ENCODE measurements around the gene DGKZ.

DGKZ gene

DNA sequence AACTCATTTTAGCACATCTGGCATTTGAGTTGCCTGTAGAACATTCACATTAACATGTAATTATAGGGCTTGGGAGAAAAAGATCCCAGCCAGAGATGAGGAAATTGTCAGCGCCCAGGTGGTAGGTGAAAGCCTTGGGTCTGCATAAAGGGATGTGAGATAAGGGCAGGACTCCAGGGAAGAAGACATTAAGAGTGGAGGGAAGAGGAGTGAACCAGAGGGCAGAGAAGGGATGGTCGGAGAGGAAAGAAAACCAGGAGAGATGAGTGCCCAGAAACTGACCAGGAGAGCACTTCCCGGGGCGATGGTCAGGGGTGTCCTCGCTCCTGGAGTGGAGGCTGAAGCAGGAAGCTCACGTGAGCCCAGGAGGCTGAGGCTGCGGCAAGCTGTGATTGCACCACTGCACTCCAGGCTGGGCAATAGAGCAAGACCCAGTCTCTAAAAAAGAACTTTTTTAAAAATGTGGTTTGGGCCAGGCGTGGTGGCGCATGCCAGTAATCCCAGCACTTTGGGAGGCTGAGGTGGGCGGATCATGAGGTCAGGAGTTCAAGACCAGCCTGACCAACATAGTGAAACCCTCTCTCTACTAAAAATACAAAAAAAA is 20.3 kb upstream of the DGKZ start:
- DNase-seq, result no peak

DNA sequence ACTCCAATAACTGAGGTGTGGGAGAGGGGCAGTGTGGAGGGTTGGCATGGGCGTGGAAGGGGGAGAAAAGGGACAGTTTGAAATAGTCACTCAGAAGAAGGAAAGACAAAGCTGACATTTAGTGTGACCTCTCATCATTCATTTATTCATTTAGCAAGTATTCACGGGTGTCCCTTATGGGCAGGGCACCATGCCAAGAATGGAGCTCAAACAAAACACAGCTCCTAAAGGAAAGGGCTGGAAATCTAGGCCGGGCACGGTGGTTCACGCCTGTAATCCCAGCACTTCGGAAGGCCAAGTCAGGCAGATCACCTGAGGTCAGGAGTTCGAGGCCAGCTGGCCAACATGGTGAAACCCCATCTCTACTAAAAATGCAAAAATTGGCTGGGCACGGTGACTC is 19.4 kb upstream of the DGKZ start:
- DNase-seq, result no peak

DNA sequence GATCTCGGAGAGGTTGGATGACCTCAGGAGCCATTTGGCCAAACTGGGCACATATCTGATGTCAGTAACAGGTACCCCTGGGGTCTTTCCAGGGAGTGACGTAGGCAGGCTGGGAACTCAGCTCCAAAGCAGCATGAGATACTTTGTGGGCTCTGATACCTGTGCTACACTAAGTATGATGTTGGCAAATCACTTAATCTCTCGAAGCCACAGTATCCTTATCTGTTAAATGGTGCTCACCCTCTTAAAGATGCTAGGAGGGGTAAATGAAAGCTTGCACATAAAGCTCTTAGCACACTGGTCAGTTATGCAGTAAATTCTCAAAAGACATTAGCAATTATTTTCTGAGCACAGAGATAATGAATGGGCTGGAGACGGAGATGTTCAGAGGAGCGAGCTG is 17.1 kb upstream of the DGKZ start:
- DNase-seq, result no peak

DNA sequence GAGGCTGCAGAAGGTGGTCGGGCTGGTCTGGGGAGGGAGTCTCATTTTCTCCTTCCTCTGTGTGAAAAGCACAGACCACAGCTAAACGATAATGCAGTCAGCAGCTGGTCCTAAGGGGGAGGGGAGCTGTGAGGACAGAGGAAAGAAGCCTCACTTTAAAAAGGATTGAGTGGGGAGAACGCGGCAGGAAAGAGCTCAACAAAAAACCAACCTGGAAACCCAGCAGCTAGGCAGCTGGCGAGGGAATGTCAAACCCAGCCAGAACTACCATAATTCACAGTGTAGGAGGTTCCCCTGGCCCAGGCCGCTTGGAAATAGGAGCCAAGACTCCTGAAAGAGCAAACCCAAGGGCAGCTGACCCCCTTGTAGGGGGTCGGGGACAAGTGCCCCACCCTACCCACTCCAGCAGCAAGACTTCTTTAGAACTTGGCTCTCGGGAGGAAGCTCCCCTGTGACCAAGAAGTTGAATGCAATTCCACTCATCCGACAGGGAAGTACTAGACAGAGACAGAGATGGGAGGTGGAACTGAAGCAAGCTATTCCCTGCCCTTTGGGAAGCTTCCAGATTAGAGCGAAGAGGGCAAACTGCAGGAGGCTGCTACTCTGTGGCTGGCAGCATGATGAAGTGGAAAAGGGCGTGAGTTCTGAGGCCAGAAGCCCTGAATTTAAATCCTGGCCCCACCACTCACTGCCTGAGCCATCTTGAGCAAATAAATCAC is 16.5 kb upstream of the DGKZ start:
- no peak for DNase-seq

DNA sequence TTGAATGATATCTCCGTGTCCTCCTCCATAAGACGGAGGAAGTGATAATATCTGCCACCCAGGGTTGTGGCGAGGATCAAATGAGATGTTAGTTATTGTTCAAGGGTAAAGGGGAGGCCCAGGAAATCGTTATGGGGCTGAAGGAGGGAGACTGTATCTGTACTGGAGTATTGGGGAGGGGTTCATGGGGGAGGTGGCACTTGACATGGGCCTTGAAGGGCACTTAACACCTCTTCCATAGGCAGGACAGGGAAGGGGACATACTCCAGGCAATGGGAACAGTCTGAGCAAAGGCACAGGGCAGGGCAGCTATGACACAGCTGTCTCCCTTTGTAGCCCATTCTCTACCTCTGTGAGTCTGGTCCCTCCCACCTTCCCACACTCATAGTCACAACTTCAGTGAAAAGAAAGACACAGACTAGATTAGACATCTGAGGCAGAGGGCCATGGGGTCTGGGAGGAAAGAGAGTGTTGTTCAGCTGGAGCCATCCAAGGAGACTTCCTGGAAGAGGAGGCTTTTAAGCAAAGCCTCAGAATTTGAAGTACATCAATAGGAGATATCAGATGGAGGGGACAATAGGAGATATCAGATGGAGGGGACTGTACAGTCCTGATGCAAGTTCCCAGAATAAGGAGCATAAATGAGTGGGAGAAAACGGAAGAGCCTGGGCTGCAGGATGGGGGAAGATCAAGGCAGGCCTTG is 15.8 kb upstream of the DGKZ start:
- no peak for DNase-seq

DNA sequence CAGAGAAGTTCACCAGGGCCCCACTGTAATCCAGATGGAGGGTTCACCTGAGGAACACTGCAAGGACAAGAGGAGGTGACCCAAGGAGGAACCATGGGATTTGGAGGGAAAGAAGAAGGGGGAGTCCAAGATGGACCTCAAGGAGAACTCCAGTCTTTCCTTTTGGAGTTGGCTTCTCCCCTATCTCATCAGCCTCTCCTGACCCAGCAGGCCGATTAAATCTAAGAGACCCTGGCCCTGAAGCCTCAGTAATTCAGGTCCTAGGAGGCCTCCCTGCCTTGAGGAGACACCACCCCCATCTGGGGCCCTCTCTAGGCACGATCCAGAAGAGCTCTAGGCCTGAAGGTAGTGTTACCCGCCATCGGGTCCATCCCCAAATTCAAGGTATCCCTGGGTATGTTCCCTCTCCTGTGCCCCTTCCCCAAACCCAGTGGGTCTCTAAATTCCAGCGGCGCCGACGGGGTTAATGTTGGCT is 15.1 kb upstream of the DGKZ start:
- DNase-seq, result no peak

DNA sequence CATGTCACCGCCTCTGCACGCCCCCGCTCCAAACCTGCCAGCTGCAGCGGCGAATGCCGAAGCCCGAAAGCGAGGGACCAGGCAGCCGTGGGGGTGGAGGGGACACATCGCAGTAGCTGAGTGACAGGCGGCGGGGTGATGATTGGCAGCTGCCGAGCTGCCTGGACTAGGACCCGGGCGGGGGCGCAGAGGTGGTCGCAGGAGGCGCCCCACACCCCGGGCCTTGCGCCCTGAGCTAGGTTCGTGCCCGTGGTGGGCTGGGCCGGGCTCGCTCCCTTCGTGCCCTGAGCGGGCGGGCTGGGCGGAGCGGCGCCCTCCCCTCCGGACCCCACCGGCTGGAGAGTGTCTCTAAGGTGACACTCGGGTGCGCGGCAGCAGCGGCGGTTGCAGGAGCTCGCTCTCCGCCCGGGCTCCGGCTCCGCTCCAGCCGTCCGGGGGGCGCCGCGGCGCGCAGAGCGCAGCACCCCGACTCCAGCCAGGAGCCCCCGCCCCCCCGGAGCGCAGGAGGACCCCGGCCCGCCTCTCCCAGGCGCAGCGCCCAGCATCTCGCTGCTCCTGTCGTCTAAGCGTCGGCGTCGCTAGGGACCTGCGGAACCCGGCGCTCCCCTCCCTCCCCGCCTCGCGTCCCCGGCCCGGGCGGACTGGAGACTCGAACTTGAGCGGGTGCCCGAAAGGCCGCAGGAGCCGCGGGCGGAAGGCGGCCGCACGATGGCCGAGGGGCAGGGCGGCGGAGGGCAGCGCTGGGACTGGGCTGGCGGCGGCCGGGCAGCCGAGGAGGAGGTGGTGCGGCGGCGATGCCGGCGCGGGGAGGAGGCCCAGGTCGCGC is 14.5 kb upstream of the DGKZ start:
- peak in 1 of 2 experiments; percentile 17 for DNase-seq

DNA sequence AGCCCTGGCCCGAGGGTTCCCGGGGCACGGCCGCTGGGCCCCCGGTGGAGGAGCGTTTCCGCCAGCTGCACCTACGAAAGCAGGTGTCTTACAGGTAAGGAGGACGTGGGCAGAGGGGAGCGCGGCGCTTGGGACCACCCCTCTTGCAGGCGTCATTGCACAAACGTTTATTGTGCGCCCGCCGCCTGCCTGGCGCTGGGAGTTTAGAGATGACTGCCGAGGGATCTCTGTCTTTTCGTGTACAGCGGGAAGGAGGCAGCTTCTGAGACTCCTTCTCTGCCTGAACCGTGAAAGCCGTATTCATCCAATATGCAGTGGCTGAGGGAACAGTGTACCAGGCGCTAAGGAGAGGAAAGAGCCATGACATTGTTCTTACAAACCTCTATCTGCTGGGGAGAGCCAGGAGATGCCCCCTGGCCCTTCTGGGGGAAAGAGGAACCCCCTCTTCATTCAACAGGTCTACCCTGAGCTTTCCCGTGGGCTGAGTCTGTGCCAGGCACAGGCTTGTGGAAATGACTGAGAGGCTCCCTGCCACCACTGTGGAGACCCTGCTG is 13.8 kb upstream of the DGKZ start:
- DNase-seq, result peak in 1 of 2 experiments; percentile 23

DNA sequence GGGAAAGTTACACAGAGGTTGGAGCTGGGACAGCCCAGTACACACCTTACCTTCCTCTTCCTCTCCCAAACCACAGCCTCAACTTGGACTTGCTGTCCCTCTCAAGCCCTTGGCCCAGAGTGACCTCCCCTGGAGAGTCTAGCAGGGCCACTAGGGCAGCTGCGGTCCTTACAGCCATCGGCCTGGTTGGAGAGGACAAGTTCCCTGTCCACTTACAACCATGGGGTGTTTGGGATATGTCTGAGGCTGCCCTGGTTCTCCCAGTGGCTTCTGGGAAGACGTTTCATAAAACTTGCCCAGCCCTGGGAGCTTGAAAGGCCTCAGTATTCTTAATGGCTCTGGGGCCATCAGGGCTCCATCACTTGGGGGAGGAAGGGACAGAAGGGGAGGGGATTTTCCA is 13.1 kb upstream of the DGKZ start:
- DNase-seq, result no peak

DNA sequence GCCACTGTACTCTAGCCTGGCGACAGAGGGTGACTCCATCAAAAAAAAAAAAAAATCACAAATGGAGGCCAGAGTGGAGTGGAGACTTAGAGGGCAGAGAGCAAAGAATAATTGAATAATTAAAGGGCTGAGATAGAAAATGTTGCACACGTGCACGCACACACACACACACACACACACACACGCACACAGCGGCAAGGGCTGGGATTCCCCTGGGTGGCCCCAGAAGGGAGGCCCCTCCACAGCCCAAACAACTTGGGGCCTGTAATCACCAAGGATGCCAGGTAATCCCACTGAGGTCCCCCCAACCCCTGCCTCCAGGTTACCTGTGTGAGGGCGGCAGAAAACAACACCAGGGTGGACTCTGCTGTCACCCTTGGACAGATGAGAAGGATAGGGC is 12.0 kb upstream of the DGKZ start:
- DNase-seq, result no peak

DNA sequence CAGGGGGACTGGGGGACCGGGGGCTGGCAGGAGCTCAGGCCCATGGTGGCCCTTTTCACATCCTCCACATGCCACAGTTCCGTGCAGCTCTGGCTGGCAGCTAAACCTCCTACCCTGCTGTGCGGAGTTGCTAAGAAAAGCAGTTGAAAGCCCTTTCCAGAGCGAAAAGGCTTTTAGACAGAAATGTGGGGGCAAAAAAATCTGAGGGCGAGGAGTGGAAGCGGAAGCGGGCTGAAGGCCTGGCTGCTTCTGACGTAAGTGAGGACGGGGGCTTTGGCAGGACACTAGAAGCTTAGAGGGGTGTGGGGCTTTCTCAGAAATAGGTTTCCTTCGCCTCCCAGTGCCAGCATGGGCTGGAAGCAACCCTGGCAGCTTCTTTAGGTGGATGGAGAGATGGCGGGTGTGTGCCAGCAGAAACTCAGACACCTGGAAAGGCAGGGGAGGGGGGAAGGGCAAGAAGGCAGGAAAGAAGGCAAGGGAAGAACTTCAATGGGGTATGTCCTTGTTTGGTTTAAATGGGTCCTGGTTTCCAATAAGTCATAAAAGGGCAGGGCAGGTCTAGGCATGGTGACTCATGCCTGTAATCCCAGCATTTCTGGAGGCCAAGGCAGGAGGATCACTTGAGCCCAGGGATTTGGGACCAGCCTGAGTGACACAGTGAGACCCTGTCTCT is 11.2 kb upstream of the DGKZ start:
- no peak for DNase-seq

DNA sequence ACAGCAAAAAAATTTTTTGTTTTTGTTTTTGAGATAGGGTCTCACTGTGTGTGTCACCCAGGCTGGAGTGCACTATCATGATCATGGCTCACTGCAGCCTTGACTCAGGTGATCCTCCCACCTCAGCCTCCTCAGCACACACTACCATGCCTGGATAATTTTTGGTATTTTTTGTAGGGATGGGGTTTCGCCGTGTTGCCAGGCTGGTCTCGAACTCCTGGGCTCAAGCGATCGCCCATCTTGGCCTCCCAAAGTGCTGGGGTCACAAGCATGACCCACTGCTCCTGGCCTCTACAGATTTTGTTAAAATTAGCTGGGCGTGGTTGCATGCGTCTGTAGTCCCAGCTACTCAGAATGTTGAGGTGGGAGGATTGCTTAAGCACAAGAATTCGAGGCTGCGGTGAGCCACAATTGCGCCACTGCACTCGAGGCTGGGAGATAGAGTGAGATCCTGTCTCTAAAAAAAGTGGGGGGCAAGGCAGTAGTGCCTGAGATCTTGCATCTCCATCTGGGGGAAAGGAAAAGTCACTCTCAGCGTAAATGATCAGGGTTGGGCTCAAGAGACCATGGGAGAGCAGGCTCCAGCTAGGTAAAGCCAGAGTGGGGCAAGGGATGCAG is 10.6 kb upstream of the DGKZ start:
- no peak for DNase-seq

DNA sequence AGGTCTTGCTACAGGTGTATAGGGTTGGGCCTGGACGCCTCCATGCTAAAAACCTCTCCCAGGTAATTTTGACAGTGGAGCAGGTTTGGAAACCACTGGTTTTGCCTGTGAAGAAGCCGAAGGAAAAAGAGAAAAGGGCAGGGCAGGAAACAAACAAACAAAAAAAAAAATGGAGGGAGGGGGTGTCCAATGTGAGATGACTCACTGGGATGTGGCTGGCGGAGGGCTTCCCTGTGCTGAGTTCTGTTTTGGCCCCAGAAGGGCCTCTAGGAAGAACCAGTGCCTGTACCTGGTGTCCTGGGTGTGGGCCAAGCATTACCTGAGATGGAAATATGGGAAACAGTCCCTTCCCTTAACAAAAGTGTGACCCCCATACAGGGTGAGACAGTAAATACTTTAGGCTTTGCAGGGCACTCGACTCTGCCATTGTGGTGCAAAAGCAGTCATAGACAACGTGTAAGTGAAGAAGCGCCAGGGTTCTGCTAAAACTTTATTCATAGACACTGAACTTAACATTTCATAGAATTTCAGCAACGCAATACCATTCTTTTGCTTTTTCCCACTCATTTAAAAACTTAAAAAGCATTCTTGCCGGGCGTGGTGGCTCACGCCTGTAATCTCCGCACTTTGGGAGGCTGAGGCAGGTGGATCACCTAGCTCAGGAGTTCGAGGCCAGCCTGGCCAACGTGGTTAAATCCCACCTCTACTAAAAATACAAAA is 9.5 kb upstream of the DGKZ start:
- no peak for DNase-seq

DNA sequence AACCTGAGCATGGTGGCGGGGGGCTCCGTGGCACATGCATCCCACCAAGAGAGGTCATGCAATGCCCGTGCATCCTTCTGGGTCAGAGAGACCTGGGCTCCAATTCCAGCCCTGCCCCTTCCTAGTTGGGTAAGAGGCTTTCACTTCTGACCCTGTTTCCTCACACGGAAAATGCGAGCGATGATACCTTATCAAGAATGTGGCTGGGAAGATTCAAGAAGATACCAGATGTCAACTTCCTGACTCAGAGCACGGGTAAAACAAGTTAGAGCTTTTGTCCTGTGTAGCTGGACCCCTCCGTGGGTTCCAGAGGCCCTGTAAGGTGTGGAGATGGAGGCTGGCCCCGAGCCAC is 8.7 kb upstream of the DGKZ start:
- DNase-seq, result no peak

DNA sequence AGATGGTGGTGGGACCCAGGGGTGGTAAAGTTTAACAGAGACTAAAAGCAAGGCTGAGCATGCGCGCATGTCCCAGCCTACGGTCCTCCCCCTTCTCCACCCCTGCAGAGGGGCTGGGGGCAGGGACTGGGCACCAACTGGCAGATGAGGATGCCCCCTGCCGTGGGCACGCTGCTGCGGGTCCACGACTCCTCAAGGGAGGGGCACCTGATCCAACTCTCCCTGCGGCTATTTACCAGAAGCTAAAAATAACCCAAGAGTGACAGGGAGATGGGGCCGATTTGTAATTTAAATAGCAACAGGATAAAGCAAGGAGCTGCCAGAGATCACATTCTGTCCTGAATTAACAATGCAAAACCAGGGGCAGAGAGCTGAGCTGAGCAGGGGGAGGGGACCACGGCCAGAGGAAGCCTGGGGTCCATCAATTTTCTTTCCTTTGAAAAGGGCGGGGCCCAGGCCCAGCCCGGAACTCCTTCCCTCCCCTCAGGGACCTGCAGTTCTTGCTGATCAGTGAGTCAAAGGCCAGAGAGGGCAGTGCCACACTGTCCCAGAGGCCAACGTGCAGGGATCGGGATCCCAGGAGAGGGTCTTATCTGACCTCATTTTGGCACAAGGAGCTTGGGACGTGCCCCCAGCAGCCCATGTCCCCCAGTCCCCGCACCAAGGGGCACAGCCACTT is 8.1 kb upstream of the DGKZ start:
- DNase-seq, result no peak

DNA sequence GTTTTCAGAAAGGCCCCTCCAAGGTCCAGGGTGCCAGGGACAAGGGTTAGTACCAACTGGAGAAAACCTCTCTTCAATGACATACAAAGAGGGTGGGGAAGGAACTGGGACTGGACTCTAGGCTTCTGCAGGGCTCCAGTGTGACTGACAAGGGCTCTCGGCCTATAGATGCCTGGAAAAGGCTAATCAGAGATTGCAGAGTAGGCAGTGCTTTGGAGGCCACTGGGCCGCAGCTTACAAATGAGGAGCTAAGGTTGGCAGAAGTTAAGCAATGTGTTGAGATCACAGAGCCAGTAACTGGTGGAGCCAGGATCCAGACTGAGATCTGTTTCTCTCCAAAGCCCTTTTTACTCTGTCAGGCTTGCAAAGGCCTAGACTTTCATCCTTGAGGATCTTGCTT is 7.4 kb upstream of the DGKZ start:
- no peak for DNase-seq

DNA sequence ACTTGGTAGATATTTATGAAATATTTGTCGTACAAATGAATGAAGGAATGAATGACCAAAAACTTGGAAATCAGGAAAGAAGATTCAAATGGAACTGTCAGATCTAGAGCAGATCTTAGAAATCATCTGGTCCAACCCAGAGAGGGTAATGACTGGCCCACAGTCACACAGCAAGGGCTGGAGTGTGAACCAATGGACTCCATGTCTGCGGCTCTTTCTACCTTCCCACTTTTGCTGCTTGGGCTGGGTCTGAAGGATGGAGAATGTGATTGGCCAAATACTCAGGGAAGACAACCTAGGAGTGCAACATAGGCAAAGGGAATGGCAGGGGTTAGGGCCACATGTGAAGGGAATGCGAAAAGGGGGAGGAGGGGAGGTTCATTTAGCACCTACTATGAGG is 5.8 kb upstream of the DGKZ start:
- no peak for DNase-seq

DNA sequence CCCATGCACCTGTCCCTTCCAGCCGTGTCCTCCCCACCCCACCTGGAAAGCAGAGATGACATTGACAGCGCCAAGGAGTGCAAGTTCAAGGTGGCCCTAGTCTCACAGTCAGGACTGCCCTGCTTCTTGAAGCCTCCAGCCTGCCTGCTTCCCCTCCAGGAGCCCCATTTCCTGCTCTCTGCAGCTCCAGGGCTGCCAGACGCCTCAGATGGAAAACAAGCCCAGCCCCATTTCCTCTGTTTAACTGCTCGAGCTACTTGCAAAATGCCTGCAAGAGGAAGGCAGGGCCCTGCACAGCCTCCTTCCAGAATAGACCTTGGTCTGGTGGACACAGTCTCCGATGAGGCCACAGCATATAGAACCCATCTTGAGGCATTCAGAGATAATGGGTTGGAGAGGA is 5.0 kb upstream of the DGKZ start:
- no peak for DNase-seq

DNA sequence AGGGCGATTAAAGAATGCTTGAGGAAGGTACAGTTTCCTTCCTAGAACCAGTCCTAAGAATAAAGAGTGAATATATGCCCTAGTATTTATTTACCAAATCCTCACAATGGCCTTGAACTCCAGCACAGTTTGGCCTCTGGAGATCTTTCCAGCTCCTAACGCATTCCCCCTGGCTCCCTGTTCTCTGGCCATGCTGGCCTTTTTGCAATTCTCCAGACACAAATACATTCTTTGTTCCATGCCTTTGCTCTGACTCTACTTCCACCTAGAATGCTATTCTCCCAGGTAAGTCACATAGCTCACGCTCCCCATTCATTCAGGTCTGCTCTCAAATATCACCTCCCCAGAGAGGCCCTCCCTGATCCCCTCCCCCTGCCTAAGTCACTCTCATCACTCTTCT is 3.7 kb upstream of the DGKZ start:
- no peak for DNase-seq

DNA sequence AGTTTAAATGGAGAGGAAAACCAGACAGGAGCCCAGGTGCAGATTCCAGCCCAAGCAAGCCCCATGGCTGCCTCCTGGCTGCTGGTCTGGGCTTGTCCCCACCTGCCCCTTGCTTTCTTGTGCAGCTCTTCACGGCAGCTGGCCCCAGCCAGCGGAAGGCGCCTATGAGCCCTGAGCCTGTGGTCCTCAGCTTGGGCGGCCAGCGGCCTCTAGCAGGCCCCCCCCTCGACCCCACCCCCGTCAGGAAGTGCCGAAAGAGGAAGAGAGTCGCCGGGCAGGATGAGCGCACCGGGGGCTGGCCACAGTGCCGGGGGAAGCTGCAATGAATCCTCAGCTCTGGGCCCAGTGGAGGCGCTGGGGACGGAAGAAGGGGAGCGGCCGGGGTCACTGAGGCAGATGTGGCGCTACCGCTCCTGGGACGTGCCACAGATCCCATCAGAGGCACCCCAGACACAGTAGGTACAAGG is 2.1 kb upstream of the DGKZ start:
- no peak for DNase-seq
